Measurements from ENCODE around the gene POLA1.

Gene POLA1

GRCh38 chrX:24668111-24668510 lies 25.6 kb upstream of the POLA1 start:
- TF ChIP-seq EP300 (IDR thresholded peaks at IDR 0.05; ENCODE audit: borderline replicate concordance) = no peak
- no peak for TF ChIP-seq TEAD4 (IDR thresholded peaks at IDR 0.05)
- TF ChIP-seq ZBTB7A (IDR thresholded peaks at IDR 0.05; ENCODE audit: low read depth) = no peak
- no peak for TF ChIP-seq TAF1 (IDR thresholded peaks at IDR 0.05; ENCODE audit: low read depth)
- no peak for TF ChIP-seq EGR1 (IDR thresholded peaks at IDR 0.05)
- TF ChIP-seq MAX (IDR thresholded peaks at IDR 0.05) = no peak
- no peak for TF ChIP-seq TCF12 (IDR thresholded peaks at IDR 0.05; ENCODE audit: low read depth)
- TF ChIP-seq FOXM1 (IDR thresholded peaks at IDR 0.05; ENCODE audit: borderline replicate concordance, low read depth) = no peak
- no peak for TF ChIP-seq NFIC (IDR thresholded peaks at IDR 0.05)
- TF ChIP-seq YY1 (IDR thresholded peaks at IDR 0.05; ENCODE audit: low read depth) = no peak
- TF ChIP-seq RAD21 (IDR thresholded peaks at IDR 0.05; ENCODE audit: low read depth) = no peak
- no peak for TF ChIP-seq CEBPB (IDR thresholded peaks at IDR 0.05)

- TF ChIP-seq EGR1 (IDR thresholded peaks at IDR 0.05) (no peak), RAD21 (IDR thresholded peaks at IDR 0.05; ENCODE audit: low read depth) (no peak), NFIC (IDR thresholded peaks at IDR 0.05) (no peak), MAX (IDR thresholded peaks at IDR 0.05) (no peak), YY1 (IDR thresholded peaks at IDR 0.05; ENCODE audit: low read depth) (no peak), ZBTB7A (IDR thresholded peaks at IDR 0.05; ENCODE audit: low read depth) (no peak), FOXM1 (IDR thresholded peaks at IDR 0.05; ENCODE audit: borderline replicate concordance, low read depth) (no peak), TEAD4 (IDR thresholded peaks at IDR 0.05) (no peak)
These were observed 21.0 kb upstream of the POLA1 start for GRCh38 chrX:24672701-24673190.

GRCh38 chrX:24673424-24673823 lies 20.3 kb upstream of the POLA1 start:
- TF ChIP-seq TAF1 (IDR thresholded peaks at IDR 0.05; ENCODE audit: low read depth) (no peak), USF1 (IDR thresholded peaks at IDR 0.05) (no peak), CREB1 (IDR thresholded peaks at IDR 0.05; ENCODE audit: low read depth) (no peak)

- TF ChIP-seq EP300 (IDR thresholded peaks at IDR 0.05; ENCODE audit: borderline replicate concordance) (no peak), REST (IDR thresholded peaks at IDR 0.05; ENCODE audit: low read depth) (no peak), NFIC (IDR thresholded peaks at IDR 0.05) (no peak), YY1 (IDR thresholded peaks at IDR 0.05; ENCODE audit: low read depth) (no peak), TEAD4 (IDR thresholded peaks at IDR 0.05) (no peak), RAD21 (IDR thresholded peaks at IDR 0.05; ENCODE audit: low read depth) (peak; percentile 42; the same call in 1 of the 2 replicates), EGR1 (IDR thresholded peaks at IDR 0.05) (no peak), USF1 (IDR thresholded peaks at IDR 0.05) (no peak)
These were observed 17.2 kb upstream of the POLA1 start for GRCh38 chrX:24676403-24677024.

GRCh38 chrX:24682739-24683432 lies 10.8 kb upstream of the POLA1 start:
- TF ChIP-seq REST (IDR thresholded peaks at IDR 0.05; ENCODE audit: low read depth) (no peak), TEAD4 (IDR thresholded peaks at IDR 0.05) (no peak), FOXM1 (IDR thresholded peaks at IDR 0.05; ENCODE audit: borderline replicate concordance, low read depth) (no peak), USF1 (IDR thresholded peaks at IDR 0.05) (no peak)

GRCh38 chrX:24684048-24684447 lies 9.7 kb upstream of the POLA1 start:
- no peak for TF ChIP-seq FOXM1 (IDR thresholded peaks at IDR 0.05; ENCODE audit: borderline replicate concordance, low read depth)
- TF ChIP-seq NFIC (IDR thresholded peaks at IDR 0.05) = no peak
- TF ChIP-seq EP300 (IDR thresholded peaks at IDR 0.05; ENCODE audit: borderline replicate concordance) = no peak

Data from Ishikawa (cell line).